ENCODE data around the gene KLHDC8A. TPM values are rescaled to one million over a fixed set of nuclear protein-coding genes. Genes with fewer than 3 reads are reported as not detected.

Gene KLHDC8A
- polyA plus RNA-seq, 4 donors: 1.5 to 2.4 (median 2.2) TPM

- no peak for DNase-seq (ENCODE audit: low read depth in 4 of 4, low spot score in 3 of 4)
These were observed 9.7 kb downstream of the KLHDC8A start for GRCh38 chr1:205346956-205347574.

GRCh38 chr1:205345761-205346160 lies 11.0 kb downstream of the KLHDC8A start:
- DNase-seq (ENCODE audit: low read depth in 4 of 4, low spot score in 3 of 4): no peak

- DNase-seq (ENCODE audit: low read depth in 4 of 4, low spot score in 3 of 4): no peak
These were observed 12.4 kb downstream of the KLHDC8A start for GRCh38 chr1:205344066-205344928.

- no peak for DNase-seq (ENCODE audit: low read depth in 4 of 4, low spot score in 3 of 4)
These were observed 13.2 kb downstream of the KLHDC8A start for GRCh38 chr1:205343431-205344065.

- DNase-seq (ENCODE audit: low read depth in 4 of 4, low spot score in 3 of 4): no peak
These were observed 13.7 kb downstream of the KLHDC8A start for GRCh38 chr1:205342986-205343385.

GRCh38 chr1:205340676-205341075 lies 16.0 kb downstream of the KLHDC8A start:
- DNase-seq (ENCODE audit: low read depth in 4 of 4, low spot score in 3 of 4): no peak

- DNase-seq (ENCODE audit: low read depth in 4 of 4, low spot score in 3 of 4): no peak
These were observed 17.0 kb downstream of the KLHDC8A start for GRCh38 chr1:205339717-205340116.

GRCh38 chr1:205339197-205339702 lies 17.5 kb downstream of the KLHDC8A start:
- DNase-seq (ENCODE audit: low read depth in 4 of 4, low spot score in 3 of 4): no peak

- no peak for DNase-seq (ENCODE audit: low read depth in 4 of 4, low spot score in 3 of 4)
These were observed 18.7 kb downstream of the KLHDC8A start for GRCh38 chr1:205338011-205338410.

- no peak for DNase-seq (ENCODE audit: low read depth in 4 of 4, low spot score in 3 of 4)
These were observed 19.2 kb downstream of the KLHDC8A start for GRCh38 chr1:205337481-205337880.

- DNase-seq (ENCODE audit: low read depth in 4 of 4, low spot score in 3 of 4): peak in 3 of 4 donors; percentile 68 to 73 (median 70)
These were observed 21.0 kb downstream of the KLHDC8A start for GRCh38 chr1:205335692-205336091.

- no peak for DNase-seq (ENCODE audit: low read depth in 4 of 4, low spot score in 3 of 4)
These were observed 24.5 kb downstream of the KLHDC8A start for GRCh38 chr1:205332015-205332791.

- no peak for DNase-seq (ENCODE audit: low read depth in 4 of 4, low spot score in 3 of 4)
These were observed 26.6 kb downstream of the KLHDC8A start for GRCh38 chr1:205330150-205330549.

- DNase-seq (ENCODE audit: low read depth in 4 of 4, low spot score in 3 of 4): no peak
These were observed 27.0 kb downstream of the KLHDC8A start for GRCh38 chr1:205329719-205330118.

GRCh38 chr1:205328476-205328875 lies 28.2 kb downstream of the KLHDC8A start:
- DNase-seq (ENCODE audit: low read depth in 4 of 4, low spot score in 3 of 4): no peak

- no peak for DNase-seq (ENCODE audit: low read depth in 4 of 4, low spot score in 3 of 4)
These were observed 29.8 kb downstream of the KLHDC8A start for GRCh38 chr1:205326812-205327466.

GRCh38 chr1:205325334-205325884 lies 31.3 kb downstream of the KLHDC8A start:
- DNase-seq (ENCODE audit: low read depth in 4 of 4, low spot score in 3 of 4): peak in 1 of 4 donors; percentile 62

GRCh38 chr1:205324781-205325180 lies 31.9 kb downstream of the KLHDC8A start:
- no peak for DNase-seq (ENCODE audit: low read depth in 4 of 4, low spot score in 3 of 4)

- no peak for DNase-seq (ENCODE audit: low read depth in 4 of 4, low spot score in 3 of 4)
These were observed 32.9 kb downstream of the KLHDC8A start for GRCh38 chr1:205323794-205324193.

GRCh38 chr1:205321959-205322283 lies 34.8 kb downstream of the KLHDC8A start:
- no peak for DNase-seq (ENCODE audit: low read depth in 4 of 4, low spot score in 3 of 4)
